HG03565 (cell line): ENCODE results near the gene RETREG1.
"Not testable (repeated sequence)": the region's sequence is repeated elsewhere in the genome, so short reads cannot be mapped to it uniquely, and the experiment has no call there.

ENCODE experiments used
- ATAC-seq: cut with Tn5 transposase; IDR thresholded peaks from one replicate; pipeline ENCODE4 v1.9.1; 2021; ENCODE audit warnings: mild to moderate bottlenecking, moderate library complexity; ENCODE audit not compliant: unreplicated experiment

Gene RETREG1

GRCh38 chr5:16461782-16462181 lies 155.0 kb downstream of the RETREG1 start:
- no peak for ATAC-seq

GRCh38 chr5:16461026-16461425 lies 155.8 kb downstream of the RETREG1 start:
- ATAC-seq: no peak

GRCh38 chr5:16459451-16459850 lies 157.3 kb downstream of the RETREG1 start:
- no peak for ATAC-seq

- no peak for ATAC-seq
Observed at GRCh38 chr5:16457853-16458252, 158.9 kb downstream of the RETREG1 start.

DNA sequence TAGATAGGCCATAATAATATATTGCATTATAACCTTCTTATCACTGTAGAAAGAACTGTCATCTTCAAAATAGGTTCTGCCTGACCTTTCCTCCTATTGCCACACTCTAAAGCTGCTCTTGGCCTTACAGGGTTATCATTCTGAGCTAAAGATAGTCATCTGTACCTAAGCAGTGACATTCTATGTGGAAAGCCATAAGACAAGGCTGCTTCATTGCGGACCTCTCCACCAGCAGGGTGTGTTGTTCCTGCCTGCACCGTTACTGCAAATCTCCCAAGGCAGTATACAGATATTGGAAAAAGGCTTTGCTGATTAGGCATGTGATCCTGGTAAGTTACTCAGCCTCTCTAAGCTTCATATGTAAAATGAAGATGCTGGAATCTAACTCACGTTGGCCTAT lies 159.3 kb downstream of the RETREG1 start:
- no peak for ATAC-seq

DNA sequence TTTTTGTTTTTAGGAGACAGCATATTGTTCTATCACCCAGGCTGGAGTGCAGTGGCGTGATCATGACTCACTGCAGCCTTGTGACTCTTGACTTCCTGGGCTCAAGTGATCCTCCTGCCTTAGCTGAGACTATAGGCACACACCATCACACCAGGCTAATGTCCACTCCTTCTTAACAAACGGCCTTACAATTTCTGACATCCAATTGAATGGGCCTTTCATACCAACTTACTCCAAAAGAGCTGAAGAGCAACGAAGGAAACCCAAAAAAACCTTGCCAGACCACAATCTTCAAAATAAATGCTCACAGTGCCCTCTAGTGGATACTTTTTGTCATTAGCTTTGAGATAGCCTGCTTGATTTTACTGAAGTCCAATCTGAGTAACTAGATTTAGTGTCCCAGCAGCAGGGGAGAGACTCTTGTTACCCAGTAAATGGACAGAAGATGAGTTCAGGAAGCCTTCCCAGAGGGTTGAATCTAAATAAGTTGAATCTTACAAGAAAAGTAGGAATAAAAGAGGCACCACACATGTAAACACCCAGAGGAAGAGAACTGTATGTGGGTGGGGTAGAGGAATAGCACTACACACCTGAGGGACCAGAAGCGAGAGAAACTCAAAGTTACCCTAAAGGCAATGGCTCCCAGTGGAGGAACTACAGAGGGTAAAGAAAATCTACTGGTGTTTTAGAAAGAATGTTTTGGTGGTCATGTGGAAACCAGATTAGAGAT lies 160.5 kb downstream of the RETREG1 start:
- peak; percentile 56 for ATAC-seq

- no peak for ATAC-seq
Observed at GRCh38 chr5:16455668-16456067, 161.1 kb downstream of the RETREG1 start.

DNA sequence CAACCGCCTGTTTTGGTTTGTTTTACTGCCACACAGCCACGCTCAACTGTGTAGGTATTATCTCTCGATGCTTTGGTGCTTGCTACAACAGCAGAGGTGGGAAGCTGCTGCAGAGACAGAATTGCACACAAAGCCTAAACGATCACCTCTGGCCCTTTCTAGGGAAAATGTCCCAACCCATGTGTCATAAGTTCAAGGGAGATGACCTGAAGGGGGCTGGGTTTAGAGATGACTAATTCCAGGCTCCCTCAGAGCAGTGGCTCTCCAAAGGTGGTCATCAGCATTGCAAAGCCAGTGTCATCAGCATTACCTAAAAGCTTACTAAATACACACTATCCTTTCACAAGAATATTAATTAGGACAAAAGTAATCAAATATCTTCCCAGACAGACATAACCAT lies 162.1 kb downstream of the RETREG1 start:
- no peak for ATAC-seq

- no peak for ATAC-seq
Observed at GRCh38 chr5:16453609-16454008, 163.2 kb downstream of the RETREG1 start.

DNA sequence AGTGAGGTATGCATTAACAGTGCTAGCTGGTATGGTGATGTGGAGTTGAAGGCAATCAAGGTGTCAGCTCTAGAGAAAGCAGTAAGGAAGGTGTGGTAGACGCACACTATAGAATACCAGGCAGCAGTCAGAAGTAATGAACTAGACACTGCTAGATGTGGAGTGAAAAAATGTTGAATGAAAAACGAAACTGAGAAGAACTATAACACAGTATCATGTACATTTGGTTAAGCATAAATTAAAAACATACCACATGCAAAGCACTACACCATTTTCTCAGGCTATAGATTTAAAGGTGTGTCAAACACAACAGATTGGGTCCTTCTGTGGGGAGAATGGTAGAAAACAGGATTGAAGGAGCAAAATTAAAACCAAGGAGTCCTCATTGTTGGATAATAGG lies 166.6 kb downstream of the RETREG1 start:
- ATAC-seq: peak; percentile 31

GRCh38 chr5:16446993-16447392 lies 169.8 kb downstream of the RETREG1 start:
- ATAC-seq: no peak

DNA sequence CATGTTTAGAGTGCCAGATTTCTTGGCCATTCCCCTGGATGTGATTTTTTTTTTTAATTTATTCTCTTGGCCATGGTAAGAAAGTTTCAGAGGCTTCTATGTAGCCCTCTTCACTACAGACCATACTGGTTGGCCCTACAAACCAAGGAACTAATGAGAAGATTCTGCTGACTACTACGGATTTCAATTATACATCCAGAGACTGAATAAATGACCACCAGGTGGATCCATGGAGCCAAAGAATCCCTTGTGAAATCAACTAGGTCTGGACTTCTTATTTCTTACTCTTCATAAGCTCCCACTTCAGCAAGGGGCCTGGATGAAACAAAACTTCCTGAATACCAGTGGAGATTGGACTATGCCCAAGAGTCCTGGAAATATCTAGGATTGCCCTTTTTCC lies 178.8 kb downstream of the RETREG1 start:
- ATAC-seq: no peak

GRCh38 chr5:16436065-16436682 lies 180.6 kb downstream of the RETREG1 start:
- not testable (repeated sequence) for ATAC-seq

DNA sequence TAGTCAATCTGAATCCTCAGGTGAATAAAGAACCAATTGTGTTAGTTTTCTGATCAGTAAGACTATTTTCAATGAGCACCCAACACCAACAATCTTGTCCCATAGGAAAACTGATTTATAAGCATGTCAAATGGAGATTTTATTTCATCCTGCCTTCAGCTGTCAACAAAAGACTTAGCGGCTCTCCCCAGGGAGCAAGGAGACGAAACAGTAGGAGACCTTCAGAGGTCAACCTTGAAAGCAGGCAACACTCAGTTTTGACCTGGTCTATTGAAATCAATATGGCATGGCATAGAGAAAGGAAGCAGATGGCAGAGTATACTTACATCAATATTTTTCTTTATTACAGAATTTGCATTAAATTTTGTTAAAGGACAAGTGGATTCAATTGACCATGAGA lies 185.3 kb downstream of the RETREG1 start:
- ATAC-seq: no peak

- ATAC-seq: no peak
Observed at GRCh38 chr5:16430349-16431089, 186.3 kb downstream of the RETREG1 start.

- no peak for ATAC-seq
Observed at GRCh38 chr5:16428359-16428758, 188.4 kb downstream of the RETREG1 start.

- ATAC-seq: no peak
Observed at GRCh38 chr5:16427587-16427986, 189.2 kb downstream of the RETREG1 start.
